SK-N-SH (cell line): Measurements from ENCODE around the gene ZEB1. TPM values are rescaled to one million over a fixed set of nuclear protein-coding genes. Genes with fewer than 3 reads are reported as not detected.

Experiments
- CTCF ChIA-PET: fragments of 300-600, 350-600 bp; formaldehyde crosslinking; extraction: SDS; loops from one replicate; lab custom pipeline; 2021; lab: Yijun Ruan, JAX
- POLR2A ChIA-PET: fragments of 350-600 bp; sonication (Branson Sonifier 250); formaldehyde crosslinking; extraction: SDS; loops from one replicate; lab custom pipeline; 2020; ENCODE audit warnings: antibody characterized with exemption, inconsistent platforms; lab: Yijun Ruan, JAX
- DNase-seq: peaks from one replicate; pipeline ENCODE4 v3.0.0; 2012
- H2AFZ ChIP-seq: fragments of 200-600 bp; sonication (generic); 2 replicates; pipeline ENCODE4 v1.8.1; 2016; ENCODE audit warnings: antibody characterized with exemption, mild to moderate bottlenecking, low read depth
- H3F3A ChIP-seq: fragments of 200-600 bp; sonication (generic); replicated peaks from 2 replicates; pipeline ENCODE3; 2016; ENCODE audit warnings: antibody characterized with exemption, mild to moderate bottlenecking; ENCODE audit not compliant: insufficient read depth
- H3K27ac ChIP-seq, 2 experiments: fragments of 200-500 bp in 1 of 2; fragments of 200-600 bp in 1 of 2; sonication (Bioruptor generic) in 1 of 2; sonication (generic), shearing (Covaris generic) in 1 of 2; 2 replicates each; pipeline versions ENCODE4 v1.5.1 to v1.6.1; 2014 to 2016; ENCODE audit warnings: low read depth in 2 of 2, inconsistent platforms in 1 of 2, low read length in 1 of 2, mild to moderate bottlenecking in 1 of 2, mixed read lengths in 1 of 2
- H3K27me3 ChIP-seq: fragments of 200-600 bp; sonication (generic), shearing (Covaris generic); 2 replicates; pipeline ENCODE4 v1.6.1; 2016; ENCODE audit warnings: mixed run types; ENCODE audit not compliant: insufficient read depth
- H3K36me3 ChIP-seq, 2 experiments: fragments of 200-500 bp in 1 of 2; fragments of 200-600 bp in 1 of 2; sonication (Bioruptor generic) in 1 of 2; sonication (generic) in 1 of 2; replicated peaks in 1 of 2; 2 replicates each; pipeline versions ENCODE3 to v1.5.1; 2014 to 2016; ENCODE audit warnings: low read length in 1 of 2, mild to moderate bottlenecking in 1 of 2; ENCODE audit not compliant: insufficient read depth in 2 of 2, control insufficient read depth in 1 of 2
- H3K4me1 ChIP-seq, 2 experiments: fragments of 200-500 bp in 1 of 2; fragments of 200-600 bp in 1 of 2; sonication (Bioruptor generic) in 1 of 2; sonication (generic), shearing (Covaris generic) in 1 of 2; 2 replicates each; pipeline versions ENCODE4 v1.5.1 to v1.6.1; 2014 to 2016; ENCODE audit warnings: low read depth in 1 of 2, low read length in 1 of 2, mixed run types in 1 of 2; ENCODE audit not compliant: insufficient read depth in 2 of 2, control insufficient read depth in 1 of 2
- H3K4me2 ChIP-seq: fragments of 200-600 bp; sonication (generic), shearing (Covaris generic); 2 replicates; pipeline ENCODE4 v1.6.1; 2017; ENCODE audit warnings: mixed run types
- H3K4me3 ChIP-seq, 2 experiments: fragments of 200-500 bp in 1 of 2; fragments of 200-600 bp in 1 of 2; sonication (Bioruptor generic) in 1 of 2; sonication (generic), shearing (Covaris generic) in 1 of 2; 2 replicates each; pipeline versions ENCODE4 v1.5.1 to v1.8.1; 2014 to 2016; ENCODE audit warnings: low read depth in 2 of 2, inconsistent platforms in 1 of 2, low read length in 1 of 2, mild to moderate bottlenecking in 1 of 2, mixed read lengths in 1 of 2, moderate library complexity in 1 of 2
- H3K79me2 ChIP-seq: fragments of 200-600 bp; sonication (generic); 2 replicates; pipeline ENCODE4 v1.8.1; 2017; ENCODE audit warnings: mild to moderate bottlenecking; ENCODE audit not compliant: insufficient read depth
- H3K9ac ChIP-seq: fragments of 200-600 bp; sonication (generic); 2 replicates; pipeline ENCODE4 v1.6.1; 2017; ENCODE audit warnings: mixed run types
- H3K9me2 ChIP-seq: fragments of 200-600 bp; sonication (generic); 2 replicates; pipeline ENCODE4 v1.6.1; 2017; ENCODE audit warnings: mixed run types
- H3K9me3 ChIP-seq: fragments of 200-600 bp; sonication (generic); 2 replicates; pipeline ENCODE4 v1.6.1; 2017; ENCODE audit warnings: mixed run types, mild to moderate bottlenecking, moderate library complexity
- H4K20me1 ChIP-seq: fragments of 200-600 bp; sonication (generic); 2 replicates; pipeline ENCODE4 v1.6.1; 2017; ENCODE audit warnings: mild to moderate bottlenecking, mixed run types; ENCODE audit not compliant: insufficient read depth
- CHD2 ChIP-seq: fragments of 150-350 bp; IDR thresholded peaks from 2 replicates; pipeline ENCODE4 v1.6.1; 2018; ENCODE audit warnings: low read length; ENCODE audit not compliant: partially characterized antibody
- ELF1 ChIP-seq: IDR thresholded peaks from 2 replicates; pipeline ENCODE4 v1.4.0; 2012
- EZH2phosphoT487 ChIP-seq: fragments of 200-600 bp; sonication (generic); IDR thresholded peaks from 2 replicates; pipeline ENCODE4 v1.6.1; 2017; ENCODE audit warnings: low read depth, mixed run types, mild to moderate bottlenecking, antibody characterized with exemption, moderate library complexity, borderline replicate concordance
- FOSL2 ChIP-seq: IDR thresholded peaks from 2 replicates; pipeline ENCODE4 v1.4.0; 2012; ENCODE audit warnings: low read depth, mild to moderate bottlenecking, moderate library complexity, borderline replicate concordance
- FOXJ3 ChIP-seq: sonication (generic); formaldehyde crosslinking; IDR thresholded peaks from 2 replicates; pipeline ENCODE4 v1.5.1; 2020; ENCODE audit warnings: mild to moderate bottlenecking, missing genetic modification reagents
- FOXM1 ChIP-seq: IDR thresholded peaks from 2 replicates; pipeline ENCODE4 v1.4.0; 2012; ENCODE audit warnings: low read depth, mild to moderate bottlenecking
- GATA2 ChIP-seq: sonication (generic); formaldehyde crosslinking; IDR thresholded peaks from 2 replicates; pipeline ENCODE4 v1.5.0; 2020; ENCODE audit warnings: mild to moderate bottlenecking, missing genetic modification reagents
- JUND ChIP-seq: IDR thresholded peaks from 2 replicates; pipeline ENCODE4 v1.4.0; 2012
- MXI1 ChIP-seq: IDR thresholded peaks from 2 replicates; pipeline ENCODE4 v1.6.1; 2012; ENCODE audit warnings: mild to moderate bottlenecking, low read depth, low read length, improper control_type of control experiment
- NRF1 ChIP-seq: IDR thresholded peaks from 2 replicates; pipeline ENCODE4 v1.6.1; 2012; ENCODE audit warnings: low read depth, mild to moderate bottlenecking, low read length
- PBX3 ChIP-seq: IDR thresholded peaks from 2 replicates; pipeline ENCODE4; 2012
- RCOR1 ChIP-seq: fragments of 150-350 bp; IDR thresholded peaks from 2 replicates; pipeline ENCODE4 v1.6.1; 2017; ENCODE audit warnings: antibody characterized with exemption, low read length
- RFX5 ChIP-seq: IDR thresholded peaks from 2 replicates; pipeline ENCODE4 v1.6.1; 2012; ENCODE audit warnings: mild to moderate bottlenecking, improper control_type of control experiment, low read length
- RXRA ChIP-seq: IDR thresholded peaks from 2 replicates; pipeline ENCODE4 v1.4.0; 2012; ENCODE audit warnings: low read depth, mild to moderate bottlenecking, borderline replicate concordance
- TEAD4 ChIP-seq: IDR thresholded peaks from 2 replicates; pipeline ENCODE4 v1.4.0; 2012; ENCODE audit warnings: mild to moderate bottlenecking, borderline replicate concordance; ENCODE audit not compliant: insufficient read depth
- whole genome bisulfite sequencing: methylation state at CpG from one replicate; pipeline ENCODE4 v1.1.6; 2017; ENCODE audit warnings: low lambda C conversion rate; 5-methylcytosine and 5-hydroxymethylcytosine counted together
- polyA plus RNA-seq, 3 experiments: library from polyadenylated mRNA; depleted of rRNA; stranded (reverse); fragments of >200 nt; gene quantifications; 2 replicates each; pipeline ENCODE4 v1.2.3, GENCODE V29; 2012
- TF ChIP-seq, protein P1 (sequence below): IDR thresholded peaks from 2 replicates; pipeline ENCODE4 v1.4.0; 2012; ENCODE audit warnings: low read depth, borderline replicate concordance

Gene ZEB1
- polyA plus RNA-seq, 1 of the 3 experiments (the other 2 are of a cell fraction): 5.4 TPM

DNA sequence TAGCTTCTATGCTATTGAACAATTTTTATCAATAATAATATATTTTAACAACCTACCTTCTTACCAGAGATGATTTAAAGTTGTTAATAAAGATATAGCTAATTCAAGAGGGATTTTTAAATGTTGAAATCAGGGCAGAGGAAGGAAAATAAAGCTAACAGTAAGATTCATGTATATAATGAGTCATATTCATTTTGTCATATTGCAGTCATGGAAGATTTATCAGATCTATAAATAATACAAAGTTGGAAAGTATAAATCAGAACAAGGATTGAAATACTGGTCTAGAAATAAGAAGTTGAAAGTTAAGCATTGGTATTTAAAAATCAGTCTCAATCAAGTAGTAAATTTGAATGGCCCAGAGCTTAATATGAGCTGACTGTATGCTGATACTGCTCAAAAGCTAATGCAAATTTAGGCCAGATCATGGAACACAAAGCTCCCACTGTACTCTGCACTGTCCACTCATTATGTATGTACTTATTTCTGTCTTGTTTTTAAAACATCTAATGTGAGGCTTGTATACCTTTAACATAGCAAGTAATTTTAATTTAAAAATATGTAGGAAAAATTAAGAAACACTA, 196.9 kb downstream of the ZEB1 start:
- Histone ChIP-seq H3K4me2 (no peak overlapping the region), H3K9ac (no peak overlapping the region), H3K4me1 (peaks cover 0 to 9% of the 10 kb centered on the region in 2 experiments; a peak in 2 of 4 replicates), H3K4me3 (no peak overlapping the region), H2AFZ (no peak overlapping the region), H3K79me2 (no peaks in the 10 kb centered on the region), H3K27me3 (no peaks in the 10 kb centered on the region), H3K27ac (peak overlapping the region in 1 of 2 experiments; percentile 36; a peak in 2 of 4 replicates), H3K9me3 (no peaks in the 10 kb centered on the region), H3K36me3 (peaks cover 47 to 58% of the 10 kb centered on the region in 2 experiments), H3F3A (peaks cover 10% of the 10 kb centered on the region), H3K9me2 (no peaks in the 10 kb centered on the region), H4K20me1 (no peaks in the 10 kb centered on the region)
- TF ChIP-seq PBX3: peak; percentile 9; the same call in 1 of the 2 replicates
- no peak for TF ChIP-seq NRF1
- TF ChIP-seq GATA2 (CRISPR knock-in tag): no peak
- no peak for DNase-seq
- POLR2A ChIA-PET: no interaction called here
- CTCF ChIA-PET: interaction anchor here (0.9 to 1.3 kb wide), 2 partner anchors 67 to 820 kb away, joined by 3 read pairs; no protein-coding TSS in a partner anchor

GRCh38 chr10:31520986-31521831, 202.2 kb downstream of the ZEB1 start:
- POLR2A ChIA-PET: no interaction called here
- CTCF ChIA-PET: no interaction called here

More at GRCh38 chr10:31520986-31521831, 202.2 kb downstream of the ZEB1 start:
- no peaks in the 10 kb centered on the region for H3K9me2 ChIP-seq
- no peak overlapping the region for H3K4me3 ChIP-seq
- peaks cover 46 to 52% of the 10 kb centered on the region in 2 experiments for H3K36me3 ChIP-seq
- no peak for DNase-seq
- peaks cover 4% of the 10 kb centered on the region for H3F3A ChIP-seq
- H2AFZ ChIP-seq: no peak overlapping the region
- no peaks in the 10 kb centered on the region for H3K27me3 ChIP-seq
- WGBS: 100% methylated on average over 4 of the region's 4 CpGs
- H3K9ac ChIP-seq: no peak overlapping the region
- H4K20me1 ChIP-seq: no peaks in the 10 kb centered on the region
- no peaks in the 10 kb centered on the region for H3K79me2 ChIP-seq
- no peaks in the 10 kb centered on the region for H3K9me3 ChIP-seq
- no peaks in the 10 kb centered on the region for H3K4me1 ChIP-seq
- TF ChIP-seq ELF1 (no peak), RCOR1 (no peak), TEAD4 (no peak), MXI1 (no peak), NRF1 (no peak), FOSL2 (no peak), RXRA (no peak), JUND (no peak), EZH2phosphoT487 (no peak), RFX5 (no peak), FOXM1 (no peak), CHD2 (no peak), FOXJ3 (CRISPR knock-in tag) (no peak)
- TF ChIP-seq, protein P1, sequence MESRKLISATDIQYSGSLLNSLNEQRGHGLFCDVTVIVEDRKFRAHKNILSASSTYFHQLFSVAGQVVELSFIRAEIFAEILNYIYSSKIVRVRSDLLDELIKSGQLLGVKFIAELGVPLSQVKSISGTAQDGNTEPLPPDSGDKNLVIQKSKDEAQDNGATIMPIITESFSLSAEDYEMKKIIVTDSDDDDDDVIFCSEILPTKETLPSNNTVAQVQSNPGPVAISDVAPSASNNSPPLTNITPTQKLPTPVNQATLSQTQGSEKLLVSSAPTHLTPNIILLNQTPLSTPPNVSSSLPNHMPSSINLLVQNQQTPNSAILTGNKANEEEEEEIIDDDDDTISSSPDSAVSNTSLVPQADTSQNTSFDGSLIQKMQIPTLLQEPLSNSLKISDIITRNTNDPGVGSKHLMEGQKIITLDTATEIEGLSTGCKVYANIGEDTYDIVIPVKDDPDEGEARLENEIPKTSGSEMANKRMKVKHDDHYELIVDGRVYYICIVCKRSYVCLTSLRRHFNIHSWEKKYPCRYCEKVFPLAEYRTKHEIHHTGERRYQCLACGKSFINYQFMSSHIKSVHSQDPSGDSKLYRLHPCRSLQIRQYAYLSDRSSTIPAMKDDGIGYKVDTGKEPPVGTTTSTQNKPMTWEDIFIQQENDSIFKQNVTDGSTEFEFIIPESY: no peak
- no peak overlapping the region for H3K27ac ChIP-seq
- no peak overlapping the region for H3K4me2 ChIP-seq
